ENCODE measurements around the gene PACSIN2.

PACSIN2 gene

GRCh38 chr22:42889304-42889703 is 125.6 kb downstream of the PACSIN2 start:
- no peak for DNase-seq (ENCODE audit: low read depth)
- TF ChIP-seq CTCF (IDR thresholded peaks at IDR 0.05; ENCODE audit: control insufficient read depth, insufficient read depth, low read depth, low read length, missing control alignments) = no peak
- no peak overlapping the region for H3K4me3 ChIP-seq (ENCODE audit: control insufficient read depth, low read depth, low read length)

GRCh38 chr22:42887523-42888507 is 127.1 kb downstream of the PACSIN2 start:
- TF ChIP-seq CTCF (IDR thresholded peaks at IDR 0.05; ENCODE audit: control insufficient read depth, insufficient read depth, low read depth, low read length, missing control alignments) = no peak
- no peak overlapping the region for H3K4me3 ChIP-seq (ENCODE audit: control insufficient read depth, low read depth, low read length)
- DNase-seq (ENCODE audit: low read depth) = no peak

- TF ChIP-seq CTCF (IDR thresholded peaks at IDR 0.05; ENCODE audit: control insufficient read depth, insufficient read depth, low read depth, low read length, missing control alignments) = no peak
- no peak for DNase-seq (ENCODE audit: low read depth)
- no peak overlapping the region for H3K4me3 ChIP-seq (ENCODE audit: control insufficient read depth, low read depth, low read length)
These were observed 127.8 kb downstream of the PACSIN2 start for GRCh38 chr22:42887120-42887519.

GRCh38 chr22:42885446-42885845 is 129.5 kb downstream of the PACSIN2 start:
- no peak for TF ChIP-seq CTCF (IDR thresholded peaks at IDR 0.05; ENCODE audit: control insufficient read depth, insufficient read depth, low read depth, low read length, missing control alignments)
- H3K4me3 ChIP-seq (ENCODE audit: control insufficient read depth, low read depth, low read length) = no peak overlapping the region
- no peak for DNase-seq (ENCODE audit: low read depth)

- TF ChIP-seq CTCF (IDR thresholded peaks at IDR 0.05; ENCODE audit: control insufficient read depth, insufficient read depth, low read depth, low read length, missing control alignments) = no peak
- H3K4me3 ChIP-seq (ENCODE audit: control insufficient read depth, low read depth, low read length) = no peak overlapping the region
- no peak for DNase-seq (ENCODE audit: low read depth)
These were observed 130.2 kb downstream of the PACSIN2 start for GRCh38 chr22:42884616-42885375.

- no peak overlapping the region for H3K4me3 ChIP-seq (ENCODE audit: control insufficient read depth, low read depth, low read length)
- no peak for DNase-seq (ENCODE audit: low read depth)
- no peak for TF ChIP-seq CTCF (IDR thresholded peaks at IDR 0.05; ENCODE audit: control insufficient read depth, insufficient read depth, low read depth, low read length, missing control alignments)
These were observed 131.0 kb downstream of the PACSIN2 start for GRCh38 chr22:42883970-42884369.
